Uterus (tissue), 2 donors: ENCODE results near the gene GDNF.

Experiments
- POLR2A ChIP-seq, 2 donors: fragments of 450-650 bp; IDR thresholded peaks; one replicate each; pipeline ENCODE4 v1.6.1; 2016; ENCODE audit warnings: antibody characterized with exemption in 2 of 2, mild to moderate bottlenecking in 1 of 2, moderate library complexity in 1 of 2
- TF ChIP-seq, protein P1 (sequence below), 4 experiments: fragments of 200-600 bp in 2 of 4; fragments of 450-650 bp in 2 of 4; sonication (generic) in 2 of 4; IDR thresholded peaks; one replicate each; pipeline ENCODE4 v1.5.1; 2016 to 2019; ENCODE audit warnings: antibody characterized with exemption in 4 of 4, mild to moderate bottlenecking in 2 of 4, moderate library complexity in 1 of 4

DNA sequence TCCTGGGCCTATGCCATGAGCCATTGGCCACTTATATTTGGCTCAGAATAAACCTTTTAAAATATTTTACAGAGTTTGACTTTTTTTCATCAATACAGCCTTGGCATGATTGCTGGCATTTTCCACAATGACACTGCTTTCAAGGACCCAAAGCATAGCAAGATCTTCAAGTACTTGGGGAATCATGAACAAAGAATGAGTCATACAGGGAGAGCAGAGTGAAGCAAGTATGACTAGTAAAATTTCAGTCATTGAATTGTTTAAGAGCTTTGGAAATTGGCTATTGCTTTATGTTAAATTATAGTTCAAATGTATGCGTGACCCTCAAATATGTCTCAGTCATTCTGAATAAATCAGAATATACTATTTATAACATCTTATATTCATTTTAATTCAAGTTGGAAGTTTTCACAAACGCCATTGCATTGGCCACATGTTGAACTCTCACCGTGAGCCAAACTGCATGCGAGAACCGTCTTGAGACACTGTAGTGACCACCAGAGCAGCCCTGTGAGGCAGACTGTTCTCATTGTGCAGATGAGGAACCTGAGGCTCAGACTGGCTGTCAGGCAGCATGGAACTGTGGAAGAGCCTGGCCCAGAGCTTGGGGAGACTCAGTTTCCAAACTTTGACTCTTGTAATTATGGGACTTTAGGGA is 52.9 kb downstream of the GDNF start:
- TF ChIP-seq, protein P1, sequence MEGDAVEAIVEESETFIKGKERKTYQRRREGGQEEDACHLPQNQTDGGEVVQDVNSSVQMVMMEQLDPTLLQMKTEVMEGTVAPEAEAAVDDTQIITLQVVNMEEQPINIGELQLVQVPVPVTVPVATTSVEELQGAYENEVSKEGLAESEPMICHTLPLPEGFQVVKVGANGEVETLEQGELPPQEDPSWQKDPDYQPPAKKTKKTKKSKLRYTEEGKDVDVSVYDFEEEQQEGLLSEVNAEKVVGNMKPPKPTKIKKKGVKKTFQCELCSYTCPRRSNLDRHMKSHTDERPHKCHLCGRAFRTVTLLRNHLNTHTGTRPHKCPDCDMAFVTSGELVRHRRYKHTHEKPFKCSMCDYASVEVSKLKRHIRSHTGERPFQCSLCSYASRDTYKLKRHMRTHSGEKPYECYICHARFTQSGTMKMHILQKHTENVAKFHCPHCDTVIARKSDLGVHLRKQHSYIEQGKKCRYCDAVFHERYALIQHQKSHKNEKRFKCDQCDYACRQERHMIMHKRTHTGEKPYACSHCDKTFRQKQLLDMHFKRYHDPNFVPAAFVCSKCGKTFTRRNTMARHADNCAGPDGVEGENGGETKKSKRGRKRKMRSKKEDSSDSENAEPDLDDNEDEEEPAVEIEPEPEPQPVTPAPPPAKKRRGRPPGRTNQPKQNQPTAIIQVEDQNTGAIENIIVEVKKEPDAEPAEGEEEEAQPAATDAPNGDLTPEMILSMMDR (IDR thresholded peaks at IDR 0.05), result no peak
- TF ChIP-seq POLR2A (IDR thresholded peaks at IDR 0.05), result no peak
